ENCODE results near the gene MRPL28. TPM values are rescaled to one million over a fixed set of nuclear protein-coding genes. Genes with fewer than 3 reads are reported as not detected.

Gene MRPL28
- polyA plus RNA-seq, 1 of the 3 experiments (the other 2 are of a cell fraction): 320 TPM

DNA sequence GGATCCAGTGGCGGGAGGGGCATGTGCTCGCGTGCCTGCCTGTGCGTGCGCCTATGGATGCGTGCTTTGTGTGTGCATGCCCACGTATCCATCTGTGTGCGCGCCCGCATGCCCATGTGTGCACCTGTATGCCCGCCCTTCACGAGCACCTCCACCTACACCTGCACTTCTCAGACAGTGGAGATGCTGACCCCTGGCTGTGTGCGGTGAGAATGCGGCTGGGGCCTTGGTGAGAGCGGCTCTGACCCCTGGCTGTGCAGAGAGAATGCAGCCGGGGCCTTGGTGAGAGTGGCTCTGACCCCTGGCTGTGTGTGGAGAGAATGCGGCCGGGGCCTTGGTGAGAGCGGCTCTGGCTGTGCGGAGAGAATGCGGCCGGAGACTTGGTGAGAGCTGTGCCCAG, 51.7 kb downstream of the MRPL28 start:
- CTCF ChIA-PET: interaction anchor here (1.3 kb wide), 1 partner anchor 13 kb away, joined by 4 read pairs; no protein-coding TSS in a partner anchor
- no peak for TF ChIP-seq CHD2 (IDR thresholded peaks at IDR 0.05; ENCODE audit: low read length, partially characterized antibody)
- TF ChIP-seq TAF1 (IDR thresholded peaks at IDR 0.05; ENCODE audit: borderline replicate concordance, low read depth, low read length): no peak
- TF ChIP-seq, protein P1, sequence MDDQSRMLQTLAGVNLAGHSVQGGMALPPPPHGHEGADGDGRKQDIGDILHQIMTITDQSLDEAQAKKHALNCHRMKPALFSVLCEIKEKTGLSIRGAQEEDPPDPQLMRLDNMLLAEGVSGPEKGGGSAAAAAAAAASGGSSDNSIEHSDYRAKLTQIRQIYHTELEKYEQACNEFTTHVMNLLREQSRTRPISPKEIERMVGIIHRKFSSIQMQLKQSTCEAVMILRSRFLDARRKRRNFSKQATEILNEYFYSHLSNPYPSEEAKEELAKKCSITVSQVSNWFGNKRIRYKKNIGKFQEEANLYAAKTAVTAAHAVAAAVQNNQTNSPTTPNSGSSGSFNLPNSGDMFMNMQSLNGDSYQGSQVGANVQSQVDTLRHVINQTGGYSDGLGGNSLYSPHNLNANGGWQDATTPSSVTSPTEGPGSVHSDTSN (IDR thresholded peaks at IDR 0.05): no peak
- TF ChIP-seq EP300 (IDR thresholded peaks at IDR 0.05; ENCODE audit: borderline replicate concordance in 1 of 2, low read depth in 1 of 2, low read length in 1 of 2): no peak
- TF ChIP-seq FOSL2 (IDR thresholded peaks at IDR 0.05; ENCODE audit: borderline replicate concordance, low read depth): no peak
- TF ChIP-seq ELF1 (IDR thresholded peaks at IDR 0.05): no peak
- TF ChIP-seq, protein P2, sequence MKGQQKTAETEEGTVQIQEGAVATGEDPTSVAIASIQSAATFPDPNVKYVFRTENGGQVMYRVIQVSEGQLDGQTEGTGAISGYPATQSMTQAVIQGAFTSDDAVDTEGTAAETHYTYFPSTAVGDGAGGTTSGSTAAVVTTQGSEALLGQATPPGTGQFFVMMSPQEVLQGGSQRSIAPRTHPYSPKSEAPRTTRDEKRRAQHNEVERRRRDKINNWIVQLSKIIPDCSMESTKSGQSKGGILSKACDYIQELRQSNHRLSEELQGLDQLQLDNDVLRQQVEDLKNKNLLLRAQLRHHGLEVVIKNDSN (IDR thresholded peaks at IDR 0.05; ENCODE audit: borderline replicate concordance, low read depth): no peak
- no peak for TF ChIP-seq RXRA (IDR thresholded peaks at IDR 0.05; ENCODE audit: borderline replicate concordance, low read depth)
- TF ChIP-seq GABPA (IDR thresholded peaks at IDR 0.05; ENCODE audit: low read depth): no peak
- no peak for TF ChIP-seq EZH2phosphoT487 (IDR thresholded peaks at IDR 0.05; ENCODE audit: borderline replicate concordance, low read depth)
- TF ChIP-seq MEF2A (IDR thresholded peaks at IDR 0.05; ENCODE audit: borderline replicate concordance, low read depth): no peak
- TF ChIP-seq, protein P3, sequence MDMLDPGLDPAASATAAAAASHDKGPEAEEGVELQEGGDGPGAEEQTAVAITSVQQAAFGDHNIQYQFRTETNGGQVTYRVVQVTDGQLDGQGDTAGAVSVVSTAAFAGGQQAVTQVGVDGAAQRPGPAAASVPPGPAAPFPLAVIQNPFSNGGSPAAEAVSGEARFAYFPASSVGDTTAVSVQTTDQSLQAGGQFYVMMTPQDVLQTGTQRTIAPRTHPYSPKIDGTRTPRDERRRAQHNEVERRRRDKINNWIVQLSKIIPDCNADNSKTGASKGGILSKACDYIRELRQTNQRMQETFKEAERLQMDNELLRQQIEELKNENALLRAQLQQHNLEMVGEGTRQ (IDR thresholded peaks at IDR 0.05; ENCODE audit: borderline replicate concordance, low read depth, low read length): no peak
- no peak for TF ChIP-seq NRF1 (IDR thresholded peaks at IDR 0.05; ENCODE audit: low read depth, low read length)
- TF ChIP-seq SMC3 (IDR thresholded peaks at IDR 0.05; ENCODE audit: low read depth, low read length): no peak
- no peak for TF ChIP-seq RAD21 (IDR thresholded peaks at IDR 0.05; ENCODE audit: low read length)
- TF ChIP-seq NFIC (IDR thresholded peaks at IDR 0.05; ENCODE audit: borderline replicate concordance): no peak
- TF ChIP-seq TEAD4 (IDR thresholded peaks at IDR 0.05; ENCODE audit: borderline replicate concordance, insufficient read depth): no peak
- no peak for TF ChIP-seq SIN3A (IDR thresholded peaks at IDR 0.05; ENCODE audit: borderline replicate concordance, low read depth, low read length)
- no peak for TF ChIP-seq RCOR1 (IDR thresholded peaks at IDR 0.05; ENCODE audit: low read length)
- H2AFZ ChIP-seq (ENCODE audit: low read depth): no peak overlapping the region
- 92% methylated on average over 15 of the region's 22 CpGs for WGBS (ENCODE audit: low lambda C conversion rate)
- H4K20me1 ChIP-seq (ENCODE audit: insufficient read depth): peaks cover 72% of the 10 kb centered on the region
- no peak overlapping the region for H3K4me2 ChIP-seq
- H3K27me3 ChIP-seq (ENCODE audit: insufficient read depth): no peaks in the 10 kb centered on the region
- H3K36me3 ChIP-seq (replicated peaks in 1 of 2; ENCODE audit: control insufficient read depth in 1 of 2, insufficient read depth in 2 of 2, low read length in 1 of 2): peaks cover 0 to 15% of the 10 kb centered on the region in 2 experiments
- H3K9ac ChIP-seq: no peak overlapping the region
- DNase-seq: peak; percentile 58
- H3K27ac ChIP-seq (ENCODE audit: low read depth in 2 of 2, low read length in 1 of 2): no peak overlapping the region
- no peaks in the 10 kb centered on the region for H3F3A ChIP-seq (replicated peaks; ENCODE audit: insufficient read depth)
- peaks cover 0 to 25% of the 10 kb centered on the region in 2 experiments; a peak in 1 of 4 replicates for H3K4me1 ChIP-seq (ENCODE audit: control insufficient read depth in 1 of 2, insufficient read depth in 2 of 2, low read depth in 1 of 2, low read length in 1 of 2)
- no peaks in the 10 kb centered on the region for H3K9me3 ChIP-seq
- no peak overlapping the region; a peak in 1 of 4 replicates for H3K4me3 ChIP-seq (ENCODE audit: low read depth in 2 of 2, low read length in 1 of 2)
- POLR2A ChIA-PET: no interaction called here
- H3K9me2 ChIP-seq: no peaks in the 10 kb centered on the region
- H3K79me2 ChIP-seq (ENCODE audit: insufficient read depth): peaks cover 69% of the 10 kb centered on the region

Measured in SK-N-SH (cell line).